HCT116 (cell line): ENCODE measurements around the gene CHRNB1. TPM values are rescaled to one million over a fixed set of nuclear protein-coding genes. Genes with fewer than 3 reads are reported as not detected.

ENCODE experiments used
- ATAC-seq: fragments of 200-7000 bp; cut with Tn5 transposase; 2 replicates; pipeline ENCODE4 v1.9.1; 2020; ENCODE audit warnings: mild to moderate bottlenecking, moderate library complexity
- BruUV-seq: library from RNA; stranded (reverse); fragments of 400-500 nt; replicated peaks from 2 replicates; lab custom pipeline; 2021; lab: Mats Ljungman, UMichigan
- CTCF ChIA-PET: fragments of 300-600 bp; sonication (Branson Sonifier 250); formaldehyde crosslinking; loops from one replicate; lab custom pipeline; 2021; ENCODE audit warnings: antibody characterized with exemption; lab: Charles Lee
- POLR2A ChIA-PET: fragments of 300-600, 350-600 bp; sonication (Branson Sonifier 250); formaldehyde crosslinking; loops from one replicate; lab custom pipeline; 2021; ENCODE audit warnings: antibody characterized with exemption; lab: Charles Lee
- RAD21 ChIA-PET, 2 experiments: fragments of 300-600 bp; sonication (Branson Sonifier 250); formaldehyde crosslinking; loops; one replicate each; lab custom pipeline; 2023; ENCODE audit warnings: low total read pairs in 2 of 2; ENCODE audit not compliant: uncharacterized antibody in 2 of 2, unreplicated experiment in 2 of 2, low non-redundant PET in 1 of 2; lab: Charles Lee
- DNase-seq: peaks from one replicate; pipeline ENCODE4 v3.0.0-alpha.2; 2010; ENCODE audit warnings: low read depth, low spot score
- H2AFZ ChIP-seq: fragments of 200-600 bp; shearing (Covaris generic), sonication (generic); 2 replicates; pipeline ENCODE4 v1.6.1; 2017; ENCODE audit warnings: low read depth, mixed run types, mixed read lengths, antibody characterized with exemption, low read length; ENCODE audit not compliant: poor library complexity, severe bottlenecking
- H3K27ac ChIP-seq: 2 replicates; pipeline ENCODE4 v1.5.1; 2012; ENCODE audit warnings: low read depth, low read length
- H3K27me3 ChIP-seq: fragments of 200-600 bp; sonication (generic); 2 replicates; pipeline ENCODE4 v1.6.1; 2016; ENCODE audit warnings: mixed run types, low read length, mixed read lengths; ENCODE audit not compliant: insufficient read depth
- H3K36me3 ChIP-seq, 2 experiments: fragments of 200-500 bp in 1 of 2; fragments of 200-600 bp in 1 of 2; sonication (Bioruptor generic) in 1 of 2; sonication (generic) in 1 of 2; 2 replicates each; pipeline versions ENCODE4 v1.5.1 to v1.6.1; 2014 to 2016; ENCODE audit warnings: low read length in 2 of 2, inconsistent platforms in 1 of 2, mixed read lengths in 1 of 2, mixed run types in 1 of 2; ENCODE audit not compliant: insufficient read depth in 2 of 2, control insufficient read depth in 1 of 2
- H3K4me1 ChIP-seq, 2 experiments: fragments of 200-600 bp in 1 of 2; sonication (generic) in 1 of 2; 2 replicates each; pipeline versions ENCODE4 v1.5.1 to v1.6.1; 2012 to 2017; ENCODE audit warnings: low read length in 2 of 2, inconsistent platforms in 1 of 2, mild to moderate bottlenecking in 1 of 2, mixed read lengths in 1 of 2, mixed run types in 1 of 2, moderate library complexity in 1 of 2; ENCODE audit not compliant: insufficient read depth in 2 of 2, control insufficient read depth in 1 of 2
- H3K4me2 ChIP-seq: fragments of 200-600 bp; sonication (generic); 2 replicates; pipeline ENCODE4 v1.6.1; 2017; ENCODE audit warnings: mixed run types, low read length, mixed read lengths
- H3K4me3 ChIP-seq, 2 experiments: fragments of 200-600 bp in 1 of 2; sonication (generic) in 1 of 2; replicated peaks in 1 of 2; 2 replicates each; pipeline ENCODE4 v1.5.1; 2011 to 2016; ENCODE audit warnings: low read length in 2 of 2, control low read depth in 1 of 2, low read depth in 1 of 2, mild to moderate bottlenecking in 1 of 2, mixed read lengths in 1 of 2, mixed run types in 1 of 2
- H3K79me2 ChIP-seq: fragments of 200-600 bp; sonication (generic); 2 replicates; pipeline ENCODE4 v1.6.1; 2017; ENCODE audit warnings: mild to moderate bottlenecking, mixed run types, low read length, moderate library complexity, mixed read lengths; ENCODE audit not compliant: insufficient read depth
- H3K9ac ChIP-seq: fragments of 200-600 bp; sonication (generic); 2 replicates; pipeline ENCODE4 v1.6.1; 2016; ENCODE audit warnings: low read length, mixed read lengths
- H3K9me2 ChIP-seq: fragments of 200-600 bp; sonication (generic), shearing (Covaris generic); 2 replicates; pipeline ENCODE4 v1.6.1; 2017; ENCODE audit warnings: mixed run types, mild to moderate bottlenecking, moderate library complexity; ENCODE audit not compliant: insufficient read depth
- H3K9me3 ChIP-seq, 2 experiments: fragments of 200-500 bp in 1 of 2; fragments of 200-600 bp in 1 of 2; sonication (Bioruptor generic) in 1 of 2; sonication (generic) in 1 of 2; 2 replicates each; pipeline ENCODE4 v1.6.1; 2014 to 2017; ENCODE audit warnings: low read length in 2 of 2, mixed read lengths in 2 of 2, inconsistent platforms in 1 of 2, low read depth in 1 of 2, mild to moderate bottlenecking in 1 of 2, mixed run types in 1 of 2, moderate library complexity in 1 of 2; ENCODE audit not compliant: control insufficient read depth in 1 of 2, insufficient read depth in 1 of 2
- H4K20me1 ChIP-seq: fragments of 200-600 bp; sonication (generic), shearing (Covaris generic); 2 replicates; pipeline ENCODE4 v1.6.1; 2017; ENCODE audit warnings: mixed run types, mild to moderate bottlenecking, moderate library complexity; ENCODE audit not compliant: insufficient read depth
- EZH2 ChIP-seq: fragments of 200-600 bp; sonication (generic); IDR thresholded peaks from 2 replicates; pipeline ENCODE4 v1.6.1; 2017; ENCODE audit warnings: antibody characterized with exemption, mixed run types
- FOSL1 ChIP-seq: IDR thresholded peaks from 2 replicates; pipeline ENCODE4 v1.6.1; 2012; ENCODE audit warnings: low read depth
- JUND ChIP-seq: IDR thresholded peaks from 2 replicates; pipeline ENCODE4 v1.6.1; 2012
- POLR2A ChIP-seq: IDR thresholded peaks from 2 replicates; pipeline ENCODE4 v1.7.0; 2011; ENCODE audit warnings: borderline replicate concordance; ENCODE audit not compliant: insufficient read depth, insufficient read length; ENCODE audit errors: extremely low read depth
- REST ChIP-seq: IDR thresholded peaks from 2 replicates; pipeline ENCODE4 v1.6.1; 2012; ENCODE audit warnings: low read depth
- SRF ChIP-seq: IDR thresholded peaks from 2 replicates; pipeline ENCODE4 v1.6.1; 2012; ENCODE audit warnings: low read depth
- YY1 ChIP-seq: IDR thresholded peaks from 2 replicates; pipeline ENCODE4 v1.6.1; 2011; ENCODE audit warnings: low read length, low read depth, moderate library complexity, mild to moderate bottlenecking; ENCODE audit not compliant: insufficient replicate concordance; ENCODE audit errors: extremely low read depth
- ZFX ChIP-seq: fragments of 450-650 bp; IDR thresholded peaks from 2 replicates; pipeline ENCODE4 v1.6.1; 2017
- intact Hi-C: fragments of 100-400 bp; cut with micrococcal nuclease; formaldehyde crosslinking; loops from 2 replicates; pipeline ENCODE4 v1.10.0; 2022
- total RNA-seq: library from RNA; stranded (reverse); gene quantifications from one replicate; pipeline ENCODE4 v1.2.1, GENCODE V29; 2021; ENCODE audit not compliant: unreplicated experiment

Gene CHRNB1
- total RNA-seq, 1 experiment from 2014 or later, result 10.4 TPM

- peaks cover 3 to 6% of the 10 kb centered on the region in 2 experiments; a peak in 2 of 4 replicates for H3K36me3 ChIP-seq
- RAD21 ChIA-PET, result no interaction called here
- no peak for DNase-seq
These were observed 31.4 kb upstream of the CHRNB1 start for GRCh38 chr17:7413346-7413985.

More at GRCh38 chr17:7413346-7413985, 31.4 kb upstream of the CHRNB1 start:
- CTCF ChIA-PET, result no interaction called here
- no peak overlapping the region; the same call in 1 of the 2 replicates for H3K27ac ChIP-seq
- no peak for ATAC-seq
- H3K4me1 ChIP-seq, result peaks cover 0 to 3% of the 10 kb centered on the region in 2 experiments; a peak in 1 of 4 replicates
- H2AFZ ChIP-seq, result no peak overlapping the region
- H3K9me2 ChIP-seq, result no peaks in the 10 kb centered on the region
- H3K79me2 ChIP-seq, result no peaks in the 10 kb centered on the region
- no peaks in the 10 kb centered on the region for H3K9me3 ChIP-seq
- no TSS peak for BruUV-seq
- H4K20me1 ChIP-seq, result no peaks in the 10 kb centered on the region
- H3K27me3 ChIP-seq, result no peaks in the 10 kb centered on the region
- no peak overlapping the region for H3K4me2 ChIP-seq
- POLR2A ChIA-PET, result interaction anchor here (1.3 kb wide), 2 partner anchors 9 to 23 kb away, joined by 3 to 4 read pairs; partner anchors contain the start of gene TMEM256
- H3K4me3 ChIP-seq, result no peak overlapping the region
- intact Hi-C loops, result no loop called here
- no peak overlapping the region for H3K9ac ChIP-seq
- no peak for TF ChIP-seq ZFX
- no peak for TF ChIP-seq JUND
- no peak for TF ChIP-seq FOSL1
- no peak for TF ChIP-seq EZH2
- no peak for TF ChIP-seq REST
- no peak for TF ChIP-seq YY1
- TF ChIP-seq POLR2A, result no peak
- no peak for TF ChIP-seq SRF
